Measurements from ENCODE around the gene FAM180B. TPM values are rescaled to one million over a fixed set of nuclear protein-coding genes. Genes with fewer than 3 reads are reported as not detected.

Gene FAM180B
- total and polyA plus RNA-seq, 10 of the 15 experiments (the other 5 are each of a cell fraction or from before 2014, with no cell fraction given): 0.04 to 0.34 TPM; not detected in 8

- TF ChIP-seq ELK1 (IDR thresholded peaks at IDR 0.05; ENCODE audit: low read depth, low read length) (no peak), YY1 (IDR thresholded peaks at IDR 0.05; ENCODE audit: low read depth, low read length) (peak; percentile 66), MAX (IDR thresholded peaks at IDR 0.05; ENCODE audit: low read depth, low read length) (no peak), IKZF1 (conservative IDR thresholded peaks at IDR 0.05) (no peak)
- TF ChIP-seq, protein P1, sequence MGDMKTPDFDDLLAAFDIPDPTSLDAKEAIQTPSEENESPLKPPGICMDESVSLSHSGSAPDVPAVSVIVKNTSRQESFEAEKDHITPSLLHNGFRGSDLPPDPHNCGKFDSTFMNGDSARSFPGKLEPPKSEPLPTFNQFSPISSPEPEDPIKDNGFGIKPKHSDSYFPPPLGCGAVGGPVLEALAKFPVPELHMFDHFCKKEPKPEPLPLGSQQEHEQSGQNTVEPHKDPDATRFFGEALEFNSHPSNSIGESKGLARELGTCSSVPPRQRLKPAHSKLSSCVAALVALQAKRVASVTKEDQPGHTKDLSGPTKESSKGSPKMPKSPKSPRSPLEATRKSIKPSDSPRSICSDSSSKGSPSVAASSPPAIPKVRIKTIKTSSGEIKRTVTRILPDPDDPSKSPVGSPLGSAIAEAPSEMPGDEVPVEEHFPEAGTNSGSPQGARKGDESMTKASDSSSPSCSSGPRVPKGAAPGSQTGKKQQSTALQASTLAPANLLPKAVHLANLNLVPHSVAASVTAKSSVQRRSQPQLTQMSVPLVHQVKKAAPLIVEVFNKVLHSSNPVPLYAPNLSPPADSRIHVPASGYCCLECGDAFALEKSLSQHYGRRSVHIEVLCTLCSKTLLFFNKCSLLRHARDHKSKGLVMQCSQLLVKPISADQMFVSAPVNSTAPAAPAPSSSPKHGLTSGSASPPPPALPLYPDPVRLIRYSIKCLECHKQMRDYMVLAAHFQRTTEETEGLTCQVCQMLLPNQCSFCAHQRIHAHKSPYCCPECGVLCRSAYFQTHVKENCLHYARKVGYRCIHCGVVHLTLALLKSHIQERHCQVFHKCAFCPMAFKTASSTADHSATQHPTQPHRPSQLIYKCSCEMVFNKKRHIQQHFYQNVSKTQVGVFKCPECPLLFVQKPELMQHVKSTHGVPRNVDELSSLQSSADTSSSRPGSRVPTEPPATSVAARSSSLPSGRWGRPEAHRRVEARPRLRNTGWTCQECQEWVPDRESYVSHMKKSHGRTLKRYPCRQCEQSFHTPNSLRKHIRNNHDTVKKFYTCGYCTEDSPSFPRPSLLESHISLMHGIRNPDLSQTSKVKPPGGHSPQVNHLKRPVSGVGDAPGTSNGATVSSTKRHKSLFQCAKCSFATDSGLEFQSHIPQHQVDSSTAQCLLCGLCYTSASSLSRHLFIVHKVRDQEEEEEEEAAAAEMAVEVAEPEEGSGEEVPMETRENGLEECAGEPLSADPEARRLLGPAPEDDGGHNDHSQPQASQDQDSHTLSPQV (IDR thresholded peaks at IDR 0.05): 0 out of 2 replicates have a peak, but pooled peaks have one; percentile 41
Measured at GRCh38 chr11:47616726-47617416, 30.4 kb downstream of the FAM180B start (continued).

Data from GM12878 (cell line).